SK-N-SH (cell line): ENCODE data around the gene IGDCC3. TPM values are rescaled to one million over a fixed set of nuclear protein-coding genes. Genes with fewer than 3 reads are reported as not detected.

Experiments used
- CTCF ChIA-PET: fragments of 300-600, 350-600 bp; formaldehyde crosslinking; extraction: SDS; loops from one replicate; lab custom pipeline; 2021; lab: Yijun Ruan, JAX
- POLR2A ChIA-PET: fragments of 350-600 bp; sonication (Branson Sonifier 250); formaldehyde crosslinking; extraction: SDS; loops from one replicate; lab custom pipeline; 2020; ENCODE audit warnings: antibody characterized with exemption, inconsistent platforms; lab: Yijun Ruan, JAX
- DNase-seq: peaks from one replicate; pipeline ENCODE4 v3.0.0; 2012
- H2AFZ ChIP-seq: fragments of 200-600 bp; sonication (generic); 2 replicates; pipeline ENCODE4 v1.8.1; 2016; ENCODE audit warnings: antibody characterized with exemption, mild to moderate bottlenecking, low read depth
- H3F3A ChIP-seq: fragments of 200-600 bp; sonication (generic); replicated peaks from 2 replicates; pipeline ENCODE3; 2016; ENCODE audit warnings: antibody characterized with exemption, mild to moderate bottlenecking; ENCODE audit not compliant: insufficient read depth
- H3K27ac ChIP-seq, 2 experiments: fragments of 200-500 bp in 1 of 2; fragments of 200-600 bp in 1 of 2; sonication (Bioruptor generic) in 1 of 2; sonication (generic), shearing (Covaris generic) in 1 of 2; 2 replicates each; pipeline versions ENCODE4 v1.5.1 to v1.6.1; 2014 to 2016; ENCODE audit warnings: low read depth in 2 of 2, inconsistent platforms in 1 of 2, low read length in 1 of 2, mild to moderate bottlenecking in 1 of 2, mixed read lengths in 1 of 2
- H3K27me3 ChIP-seq: fragments of 200-600 bp; sonication (generic), shearing (Covaris generic); 2 replicates; pipeline ENCODE4 v1.6.1; 2016; ENCODE audit warnings: mixed run types; ENCODE audit not compliant: insufficient read depth
- H3K36me3 ChIP-seq, 2 experiments: fragments of 200-500 bp in 1 of 2; fragments of 200-600 bp in 1 of 2; sonication (Bioruptor generic) in 1 of 2; sonication (generic) in 1 of 2; replicated peaks in 1 of 2; 2 replicates each; pipeline versions ENCODE3 to v1.5.1; 2014 to 2016; ENCODE audit warnings: low read length in 1 of 2, mild to moderate bottlenecking in 1 of 2; ENCODE audit not compliant: insufficient read depth in 2 of 2, control insufficient read depth in 1 of 2
- H3K4me1 ChIP-seq, 2 experiments: fragments of 200-500 bp in 1 of 2; fragments of 200-600 bp in 1 of 2; sonication (Bioruptor generic) in 1 of 2; sonication (generic), shearing (Covaris generic) in 1 of 2; 2 replicates each; pipeline versions ENCODE4 v1.5.1 to v1.6.1; 2014 to 2016; ENCODE audit warnings: low read depth in 1 of 2, low read length in 1 of 2, mixed run types in 1 of 2; ENCODE audit not compliant: insufficient read depth in 2 of 2, control insufficient read depth in 1 of 2
- H3K4me2 ChIP-seq: fragments of 200-600 bp; sonication (generic), shearing (Covaris generic); 2 replicates; pipeline ENCODE4 v1.6.1; 2017; ENCODE audit warnings: mixed run types
- H3K4me3 ChIP-seq, 2 experiments: fragments of 200-500 bp in 1 of 2; fragments of 200-600 bp in 1 of 2; sonication (Bioruptor generic) in 1 of 2; sonication (generic), shearing (Covaris generic) in 1 of 2; 2 replicates each; pipeline versions ENCODE4 v1.5.1 to v1.8.1; 2014 to 2016; ENCODE audit warnings: low read depth in 2 of 2, inconsistent platforms in 1 of 2, low read length in 1 of 2, mild to moderate bottlenecking in 1 of 2, mixed read lengths in 1 of 2, moderate library complexity in 1 of 2
- H3K79me2 ChIP-seq: fragments of 200-600 bp; sonication (generic); 2 replicates; pipeline ENCODE4 v1.8.1; 2017; ENCODE audit warnings: mild to moderate bottlenecking; ENCODE audit not compliant: insufficient read depth
- H3K9ac ChIP-seq: fragments of 200-600 bp; sonication (generic); 2 replicates; pipeline ENCODE4 v1.6.1; 2017; ENCODE audit warnings: mixed run types
- H3K9me2 ChIP-seq: fragments of 200-600 bp; sonication (generic); 2 replicates; pipeline ENCODE4 v1.6.1; 2017; ENCODE audit warnings: mixed run types
- H3K9me3 ChIP-seq: fragments of 200-600 bp; sonication (generic); 2 replicates; pipeline ENCODE4 v1.6.1; 2017; ENCODE audit warnings: mixed run types, mild to moderate bottlenecking, moderate library complexity
- H4K20me1 ChIP-seq: fragments of 200-600 bp; sonication (generic); 2 replicates; pipeline ENCODE4 v1.6.1; 2017; ENCODE audit warnings: mild to moderate bottlenecking, mixed run types; ENCODE audit not compliant: insufficient read depth
- CTCF ChIP-seq: fragments of 200-600 bp; sonication (generic); IDR thresholded peaks from 2 replicates; pipeline ENCODE4 v1.6.1; 2017; ENCODE audit warnings: antibody characterized with exemption, mild to moderate bottlenecking, moderate library complexity
- EP300 ChIP-seq, 2 experiments: IDR thresholded peaks; 2 replicates each; pipeline versions ENCODE4 v1.4.0 to v1.6.1; 2012; ENCODE audit warnings: borderline replicate concordance in 1 of 2, low read depth in 1 of 2, low read length in 1 of 2
- EZH2phosphoT487 ChIP-seq: fragments of 200-600 bp; sonication (generic); IDR thresholded peaks from 2 replicates; pipeline ENCODE4 v1.6.1; 2017; ENCODE audit warnings: low read depth, mixed run types, mild to moderate bottlenecking, antibody characterized with exemption, moderate library complexity, borderline replicate concordance
- FOSL2 ChIP-seq: IDR thresholded peaks from 2 replicates; pipeline ENCODE4 v1.4.0; 2012; ENCODE audit warnings: low read depth, mild to moderate bottlenecking, moderate library complexity, borderline replicate concordance
- FOXJ3 ChIP-seq: sonication (generic); formaldehyde crosslinking; IDR thresholded peaks from 2 replicates; pipeline ENCODE4 v1.5.1; 2020; ENCODE audit warnings: mild to moderate bottlenecking, missing genetic modification reagents
- GABPA ChIP-seq: IDR thresholded peaks from 2 replicates; pipeline ENCODE4 v1.4.0; 2012; ENCODE audit warnings: low read depth, mild to moderate bottlenecking
- GATA2 ChIP-seq: sonication (generic); formaldehyde crosslinking; IDR thresholded peaks from 2 replicates; pipeline ENCODE4 v1.5.0; 2020; ENCODE audit warnings: mild to moderate bottlenecking, missing genetic modification reagents
- JUND ChIP-seq: IDR thresholded peaks from 2 replicates; pipeline ENCODE4 v1.4.0; 2012
- MAX ChIP-seq: IDR thresholded peaks from 2 replicates; pipeline ENCODE4 v1.4.0; 2012; ENCODE audit warnings: low read depth
- MEF2A ChIP-seq: IDR thresholded peaks from 2 replicates; pipeline ENCODE4 v1.4.0; 2012; ENCODE audit warnings: low read depth, borderline replicate concordance
- MXI1 ChIP-seq: IDR thresholded peaks from 2 replicates; pipeline ENCODE4 v1.6.1; 2012; ENCODE audit warnings: mild to moderate bottlenecking, low read depth, low read length, improper control_type of control experiment
- NFIC ChIP-seq: IDR thresholded peaks from 2 replicates; pipeline ENCODE4 v1.4.0; 2012; ENCODE audit warnings: borderline replicate concordance
- NRF1 ChIP-seq: IDR thresholded peaks from 2 replicates; pipeline ENCODE4 v1.6.1; 2012; ENCODE audit warnings: low read depth, mild to moderate bottlenecking, low read length
- PBX3 ChIP-seq: IDR thresholded peaks from 2 replicates; pipeline ENCODE4; 2012
- POLR2AphosphoS5 ChIP-seq: IDR thresholded peaks from 2 replicates; pipeline ENCODE4 v1.6.1; 2012; ENCODE audit warnings: low read depth, low read length
- RAD21 ChIP-seq: IDR thresholded peaks from 2 replicates; pipeline ENCODE4 v1.6.1; 2012; ENCODE audit warnings: mild to moderate bottlenecking, low read length
- RCOR1 ChIP-seq: fragments of 150-350 bp; IDR thresholded peaks from 2 replicates; pipeline ENCODE4 v1.6.1; 2017; ENCODE audit warnings: antibody characterized with exemption, low read length
- REST ChIP-seq: IDR thresholded peaks from 2 replicates; pipeline ENCODE4 v1.6.1; 2012; ENCODE audit warnings: mild to moderate bottlenecking, low read depth, low read length, moderate library complexity
- RFX5 ChIP-seq: IDR thresholded peaks from 2 replicates; pipeline ENCODE4 v1.6.1; 2012; ENCODE audit warnings: mild to moderate bottlenecking, improper control_type of control experiment, low read length
- RXRA ChIP-seq: IDR thresholded peaks from 2 replicates; pipeline ENCODE4 v1.4.0; 2012; ENCODE audit warnings: low read depth, mild to moderate bottlenecking, borderline replicate concordance
- SIN3A ChIP-seq: IDR thresholded peaks from 2 replicates; pipeline ENCODE4 v1.6.1; 2012; ENCODE audit warnings: low read depth, mild to moderate bottlenecking, low read length, moderate library complexity, borderline replicate concordance
- SMC3 ChIP-seq: IDR thresholded peaks from 2 replicates; pipeline ENCODE4 v1.6.1; 2012; ENCODE audit warnings: low read depth, low read length, improper control_type of control experiment
- TEAD4 ChIP-seq: IDR thresholded peaks from 2 replicates; pipeline ENCODE4 v1.4.0; 2012; ENCODE audit warnings: mild to moderate bottlenecking, borderline replicate concordance; ENCODE audit not compliant: insufficient read depth
- USF1 ChIP-seq: IDR thresholded peaks from 2 replicates; pipeline ENCODE4 v1.4.0; 2012; ENCODE audit warnings: low read depth, borderline replicate concordance
- USF2 ChIP-seq: fragments of 150-350 bp; IDR thresholded peaks from 2 replicates; pipeline ENCODE4 v1.6.1; 2017; ENCODE audit warnings: antibody characterized with exemption, low read length, low read depth, borderline replicate concordance
- YY1 ChIP-seq: IDR thresholded peaks from 2 replicates; pipeline ENCODE4 v1.4.0; 2012; ENCODE audit warnings: low read depth, mild to moderate bottlenecking
- WGBS: methylation state at CpG from one replicate; pipeline ENCODE4 v1.1.6; 2017; ENCODE audit warnings: low lambda C conversion rate; 5-methylcytosine and 5-hydroxymethylcytosine counted together
- polyA plus RNA-seq, 3 experiments: library from polyadenylated mRNA; depleted of rRNA; stranded (reverse); fragments of >200 nt; gene quantifications; 2 replicates each; pipeline ENCODE4 v1.2.3, GENCODE V29; 2012

The IGDCC3 gene
- polyA plus RNA-seq, 1 of the 3 experiments (the other 2 are of a cell fraction): 0.43 TPM

- H3K4me2 ChIP-seq: no peak overlapping the region; the same call in 1 of the 2 replicates
- POLR2A ChIA-PET: no interaction called here
- no peak overlapping the region for H3K9ac ChIP-seq
- no peaks in the 10 kb centered on the region for H4K20me1 ChIP-seq
- no peaks in the 10 kb centered on the region for H3K9me2 ChIP-seq
- peaks cover 0 to 19% of the 10 kb centered on the region in 2 experiments; a peak in 1 of 4 replicates for H3K4me1 ChIP-seq
- no peaks in the 10 kb centered on the region for H3K36me3 ChIP-seq
- 29% methylated on average over 1 of the region's 2 CpGs for WGBS
- no peak for DNase-seq
- no peak overlapping the region for H3K27ac ChIP-seq
- no peaks in the 10 kb centered on the region for H3K79me2 ChIP-seq
- no peaks in the 10 kb centered on the region for H3F3A ChIP-seq
- H3K27me3 ChIP-seq: no peaks in the 10 kb centered on the region
- no peak overlapping the region for H2AFZ ChIP-seq
- no peaks in the 10 kb centered on the region for H3K9me3 ChIP-seq
- no peak overlapping the region for H3K4me3 ChIP-seq
- CTCF ChIA-PET: interaction anchor here (0.6 to 2.1 kb wide), 5 partner anchors 20 to 552 kb away, joined by 3 to 7 read pairs (median 4); no protein-coding TSS in a partner anchor
- TF ChIP-seq JUND: no peak
- TF ChIP-seq CTCF: no peak
- TF ChIP-seq GATA2: peak; percentile 25; the same call in 1 of the 2 replicates
- TF ChIP-seq YY1: no peak
- no peak for TF ChIP-seq USF2
- TF ChIP-seq FOSL2: no peak
- TF ChIP-seq NRF1: no peak
- no peak for TF ChIP-seq RAD21
- TF ChIP-seq REST: no peak
- no peak for TF ChIP-seq EZH2phosphoT487
- no peak for TF ChIP-seq RXRA
- TF ChIP-seq SIN3A: 0 out of 2 replicates have a peak, but pooled peaks have one; percentile 22
- no peak for TF ChIP-seq MEF2A
- TF ChIP-seq GABPA: no peak
- TF ChIP-seq TEAD4: 0 out of 2 replicates have a peak, but pooled peaks have one; percentile 32
- TF ChIP-seq POLR2AphosphoS5: no peak
- TF ChIP-seq USF1: no peak
- peak in 1 of 2 experiments; percentile 27; a peak in 1 of 4 replicates for TF ChIP-seq EP300 (IDR thresholded peaks at IDR 0.05; ENCODE audit: borderline replicate concordance in 1 of 2, low read depth in 1 of 2, low read length in 1 of 2)
- no peak for TF ChIP-seq NFIC
- TF ChIP-seq FOXJ3 (CRISPR knock-in tag): no peak
- no peak for TF ChIP-seq SMC3
- TF ChIP-seq MXI1: no peak
- TF ChIP-seq MAX: no peak
- no peak for TF ChIP-seq RFX5
- TF ChIP-seq PBX3: peak; percentile 39; the same call in 1 of the 2 replicates
- TF ChIP-seq RCOR1: peak; percentile 71; the same call in 1 of the 2 replicates
These were observed 12.6 kb downstream of the IGDCC3 start for GRCh38 chr15:65365229-65365628.
